Hippocampal formation (tissue), 2 donors: ENCODE data around the gene RAB14.

ENCODE experiments used
- DNase-seq, 2 donors: peaks; one replicate each; lab custom pipeline; 2025; lab: John Stamatoyannopoulos, UW

RAB14 gene

DNA sequence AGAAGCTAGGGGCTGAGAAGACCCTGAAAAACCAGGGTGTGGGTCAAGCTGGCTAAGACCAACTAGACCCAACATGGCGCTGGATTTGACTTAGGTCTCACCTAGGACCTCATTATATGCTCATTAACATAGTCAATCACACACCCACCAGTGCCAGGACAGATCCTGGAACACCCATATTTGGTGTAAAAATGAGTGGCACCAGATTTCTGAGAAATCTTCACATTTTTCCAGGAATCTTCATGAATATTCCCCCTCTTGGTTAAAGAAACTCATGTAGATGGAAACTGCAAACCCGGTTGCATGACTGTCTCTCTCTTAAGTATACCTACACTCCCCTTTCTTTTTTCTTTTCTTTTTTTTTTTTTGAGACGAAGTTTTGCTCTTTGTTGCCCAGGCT is 17.9 kb upstream of the RAB14 start:
- DNase-seq, result no peak

DNA sequence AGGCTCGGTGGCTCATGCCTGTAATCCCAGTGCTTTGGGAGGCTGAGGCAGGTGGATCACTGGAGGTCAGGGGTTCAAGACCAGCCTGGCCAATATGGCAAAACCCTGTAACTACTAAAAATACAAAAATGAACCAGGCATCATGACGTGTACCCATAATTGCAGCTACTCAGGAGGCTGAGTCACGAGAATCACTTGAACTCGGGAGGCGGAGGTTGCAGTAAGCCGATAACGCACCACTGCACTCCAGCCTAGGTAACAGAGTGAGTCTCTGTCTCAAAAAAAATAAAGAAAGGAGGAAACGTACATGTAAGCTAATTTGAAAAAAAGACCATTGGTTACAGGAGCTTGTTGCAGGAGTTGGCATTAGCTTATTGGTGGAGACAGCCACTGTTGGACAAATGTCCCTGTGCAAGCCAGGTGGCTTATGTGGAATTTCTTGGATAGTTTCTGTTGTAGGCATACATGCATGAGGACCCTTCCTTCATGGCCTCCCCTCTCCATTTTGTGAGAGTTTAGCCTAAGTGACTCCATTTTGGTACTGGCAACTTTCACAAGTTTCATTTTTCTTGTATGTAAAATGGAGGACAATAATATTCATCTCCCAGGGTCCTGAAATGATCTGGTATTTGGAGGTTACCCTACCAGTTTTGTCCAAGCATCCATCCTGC is 16.8 kb upstream of the RAB14 start:
- no peak for DNase-seq

- no peak for DNase-seq
Measured at GRCh38 chr9:121217609-121218292, 16.1 kb upstream of the RAB14 start.

DNA sequence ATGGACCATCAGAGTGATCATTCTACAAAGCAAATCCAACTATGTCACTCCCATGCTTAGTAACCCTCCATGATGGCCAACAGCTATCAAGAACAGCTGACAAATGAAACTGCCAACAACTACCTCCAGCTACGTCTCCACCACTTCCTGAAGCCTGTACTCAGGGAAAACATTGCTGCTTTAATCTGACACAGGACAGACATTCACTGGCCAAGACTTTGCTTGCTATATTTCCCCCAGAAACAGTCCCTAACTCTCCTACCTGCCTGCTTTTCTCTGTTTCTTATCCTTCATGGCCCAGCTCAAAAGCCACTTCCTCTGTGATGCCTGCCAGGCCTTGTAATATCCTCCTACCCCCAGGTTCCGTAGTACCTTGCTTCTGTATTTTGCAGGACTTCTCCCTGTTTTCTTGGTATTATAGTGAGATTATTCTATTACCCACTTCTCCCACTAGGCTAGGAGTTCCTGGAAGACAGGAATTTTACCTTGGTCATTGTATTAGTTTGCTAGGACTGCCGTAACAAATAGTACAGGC is 14.7 kb upstream of the RAB14 start:
- DNase-seq, result no peak

DNA sequence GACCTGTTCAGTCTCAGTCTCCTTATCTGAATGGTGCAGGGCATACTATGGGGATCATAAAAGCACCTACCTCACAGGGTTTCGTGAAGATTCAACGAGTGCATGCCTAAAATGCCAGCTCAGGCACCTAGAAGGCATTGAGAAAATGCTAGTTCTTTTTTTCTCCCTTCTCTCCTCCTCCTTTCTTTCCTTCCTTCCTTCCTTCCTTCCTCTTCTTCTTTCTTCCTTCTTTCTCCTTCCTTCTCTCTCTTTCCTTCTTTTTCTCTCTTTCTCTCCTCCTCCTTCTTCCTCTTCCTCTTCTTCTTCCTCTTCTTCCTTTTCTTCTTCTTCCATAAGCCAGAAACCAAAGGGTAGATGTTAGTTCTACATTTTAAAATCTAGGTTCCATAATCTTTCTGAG is 12.3 kb upstream of the RAB14 start:
- DNase-seq, result no peak

DNA sequence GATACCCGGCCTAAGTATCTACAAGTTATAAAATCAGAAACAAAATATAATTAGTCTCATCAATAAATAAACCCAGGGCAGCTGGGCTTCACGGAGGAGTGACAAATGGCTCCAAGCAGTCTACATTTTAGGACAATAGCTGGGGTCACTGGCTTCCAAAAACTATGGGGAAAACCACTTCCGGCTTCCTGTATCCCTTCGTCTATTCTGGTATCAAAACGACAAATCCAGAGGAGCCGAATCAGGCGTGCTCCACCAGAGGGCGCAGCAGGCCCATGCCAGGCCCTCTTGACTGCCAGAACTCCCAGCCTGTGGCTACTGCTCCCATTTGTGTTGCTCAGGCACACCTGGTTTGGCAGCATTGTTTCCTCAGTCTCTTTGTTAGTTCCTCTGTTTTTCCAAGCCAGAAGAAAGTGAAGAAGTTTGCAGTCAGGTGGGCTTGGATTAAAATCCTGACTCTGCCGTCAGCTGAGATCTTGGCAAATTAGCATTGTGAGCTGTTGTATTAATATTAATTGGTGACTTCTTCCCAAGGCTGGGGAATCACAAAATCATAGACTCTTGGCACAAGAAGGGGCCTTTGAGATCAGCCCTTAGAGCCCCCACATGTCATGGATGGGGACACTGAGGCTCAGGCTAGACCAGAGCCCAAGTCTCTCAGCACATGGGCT is 11.6 kb upstream of the RAB14 start:
- DNase-seq, result peak; percentile 85 to 89

GRCh38 chr9:121210536-121210935 is 8.9 kb upstream of the RAB14 start:
- DNase-seq, result no peak

DNA sequence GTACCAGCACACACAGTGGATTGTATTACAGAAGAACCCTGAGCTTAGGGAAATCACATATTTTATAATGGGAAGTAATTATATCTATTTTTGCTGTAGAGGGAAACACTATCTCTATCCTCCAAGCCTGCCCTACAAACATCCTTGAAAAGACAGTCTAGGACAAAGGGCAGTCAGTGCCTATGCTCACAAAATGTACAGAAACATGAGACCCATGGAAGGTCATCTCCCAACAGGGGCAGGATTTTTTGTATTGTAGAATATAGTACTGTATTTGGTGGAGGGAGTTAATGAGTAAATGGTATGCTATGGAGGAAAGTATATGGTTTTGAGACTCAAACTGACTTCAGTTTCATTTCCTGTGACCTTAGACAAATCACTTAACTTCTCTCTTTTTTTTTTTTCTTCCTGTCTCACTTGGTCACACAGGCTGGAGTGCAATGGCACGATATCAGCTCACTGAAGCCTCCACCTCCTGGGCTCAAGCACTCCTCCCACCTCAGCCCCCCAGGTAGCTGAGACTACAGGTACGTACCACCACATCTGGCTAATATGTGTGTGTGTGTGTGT is 5.8 kb upstream of the RAB14 start:
- DNase-seq, result no peak

GRCh38 chr9:121206516-121207370 is 5.1 kb upstream of the RAB14 start:
- no peak for DNase-seq

GRCh38 chr9:121204611-121205010 is 2.9 kb upstream of the RAB14 start:
- no peak for DNase-seq

- DNase-seq, result no peak
Measured at GRCh38 chr9:121204121-121204520, 2.5 kb upstream of the RAB14 start.

DNA sequence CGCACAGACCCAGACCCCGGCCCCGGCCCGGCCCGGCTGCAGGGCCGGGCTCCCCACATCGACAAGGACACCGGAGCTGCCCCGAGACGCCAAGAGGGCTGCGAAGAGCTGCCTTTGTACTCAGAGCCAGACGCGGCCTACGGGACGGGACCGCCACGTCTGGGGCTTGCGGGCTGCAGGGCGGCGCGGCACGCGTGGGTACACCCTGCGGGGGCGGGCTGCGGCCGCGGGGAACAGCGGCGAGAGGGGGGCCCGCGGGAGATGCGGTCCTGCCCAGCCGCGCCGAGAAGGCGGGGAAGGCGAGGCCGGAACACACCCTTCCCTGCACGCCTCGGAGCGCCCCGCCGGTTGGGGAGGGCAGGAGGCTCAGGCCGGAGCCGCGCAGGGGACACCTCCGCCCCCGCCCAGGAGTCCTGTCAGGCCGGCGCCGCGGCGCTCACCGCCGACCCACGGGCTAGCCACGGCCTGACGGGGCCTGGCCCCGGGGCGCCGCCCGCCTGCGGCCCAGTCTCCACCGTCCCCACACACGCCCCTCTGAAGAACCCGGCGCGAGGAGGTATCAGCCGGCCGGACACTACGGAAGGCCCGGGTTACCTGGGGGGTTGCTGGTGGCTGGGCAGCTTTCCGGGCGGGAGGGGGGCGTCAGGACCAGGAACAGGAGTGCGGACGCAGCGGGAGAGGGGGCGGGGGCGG is 478 bp downstream of the RAB14 start:
- no peak for DNase-seq

GRCh38 chr9:121200356-121200755 is 1.3 kb downstream of the RAB14 start:
- DNase-seq, result no peak

DNA sequence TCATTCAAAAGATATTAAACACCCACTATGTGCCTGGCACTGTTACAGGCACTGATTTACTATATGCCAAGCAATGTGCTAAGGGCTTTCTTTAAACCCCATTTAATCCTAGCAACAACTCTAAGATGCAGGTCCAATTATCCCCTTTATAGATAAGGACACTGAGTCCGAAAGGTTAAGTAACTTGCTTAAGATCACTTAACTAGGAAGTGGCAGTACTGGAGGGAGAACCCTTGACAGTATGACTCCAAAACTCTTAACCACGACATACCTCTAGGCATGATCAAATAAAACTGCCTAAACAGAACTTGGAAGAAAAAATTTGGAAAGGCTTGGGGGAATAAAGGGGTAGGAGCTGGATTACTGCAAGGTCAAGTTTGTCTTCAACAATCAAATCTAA is 1.7 kb downstream of the RAB14 start:
- no peak for DNase-seq

- DNase-seq, result no peak
Measured at GRCh38 chr9:121198512-121199042, 3.1 kb downstream of the RAB14 start.

GRCh38 chr9:121197132-121197531 is 4.5 kb downstream of the RAB14 start:
- no peak for DNase-seq

DNA sequence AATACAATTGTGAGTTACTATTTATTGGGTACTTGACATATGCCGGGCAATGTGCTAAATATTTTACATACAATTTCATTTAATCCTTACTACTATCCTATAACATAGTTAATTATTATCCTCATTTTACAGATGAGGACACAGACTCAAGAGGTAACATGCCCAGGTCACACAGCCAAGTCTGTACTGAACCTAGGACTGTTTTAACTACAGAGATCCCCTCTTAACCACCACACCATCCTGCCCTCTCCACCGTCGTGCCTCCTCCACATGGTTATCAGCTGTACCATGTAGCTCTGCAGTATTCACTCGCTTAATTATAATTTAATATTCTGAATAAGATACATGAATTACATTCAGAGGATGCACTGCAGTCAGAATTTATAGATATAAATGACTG is 5.3 kb downstream of the RAB14 start:
- no peak for DNase-seq

DNA sequence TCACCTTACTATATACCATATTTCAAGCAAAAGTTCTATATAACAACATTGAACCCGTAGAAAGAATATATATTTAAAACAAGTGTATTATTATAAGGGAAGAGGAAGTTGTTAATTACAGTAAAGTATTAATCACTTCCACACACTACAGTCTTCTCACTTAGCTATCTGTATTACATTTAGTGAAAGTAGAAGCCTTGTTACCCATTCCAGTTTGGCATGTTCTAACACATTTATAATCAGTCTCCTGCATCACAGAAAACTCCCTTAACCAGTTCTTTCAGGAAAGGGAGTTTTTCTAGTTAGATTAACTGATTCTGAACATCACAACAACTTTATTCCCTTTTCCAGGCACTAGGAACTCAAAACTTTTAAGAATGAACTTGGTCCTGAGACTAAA is 6.9 kb downstream of the RAB14 start:
- DNase-seq, result no peak

DNA sequence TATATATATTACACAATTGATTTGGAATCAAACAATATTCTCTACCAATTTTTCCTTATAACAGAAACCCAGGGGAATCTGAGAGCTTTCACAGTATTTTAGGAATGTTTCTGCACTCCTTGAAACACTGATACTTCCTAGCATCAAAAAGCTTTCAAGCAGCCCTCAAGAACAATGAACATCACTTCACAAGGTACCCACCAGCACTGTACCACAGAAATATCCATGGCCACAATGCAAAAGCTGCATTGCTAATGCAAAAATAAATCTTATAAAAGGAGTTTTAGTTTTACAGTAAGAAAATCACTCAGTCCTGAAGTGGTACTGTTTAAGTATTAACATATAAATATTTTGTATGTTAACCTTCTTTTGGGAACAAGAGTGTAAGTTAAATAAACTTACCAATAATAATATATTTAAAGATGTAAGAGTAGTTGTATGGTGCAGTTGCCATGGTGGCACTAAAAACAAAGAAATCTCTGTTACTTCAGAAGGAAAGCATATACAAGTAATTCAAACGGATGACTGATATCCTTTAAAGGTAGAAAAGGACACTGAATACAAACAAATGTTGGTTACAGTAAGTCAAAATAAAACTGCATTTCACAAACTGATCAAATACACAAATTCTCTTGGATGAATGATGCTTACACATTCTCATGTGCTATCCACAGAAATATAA is 8.6 kb downstream of the RAB14 start:
- no peak for DNase-seq

DNA sequence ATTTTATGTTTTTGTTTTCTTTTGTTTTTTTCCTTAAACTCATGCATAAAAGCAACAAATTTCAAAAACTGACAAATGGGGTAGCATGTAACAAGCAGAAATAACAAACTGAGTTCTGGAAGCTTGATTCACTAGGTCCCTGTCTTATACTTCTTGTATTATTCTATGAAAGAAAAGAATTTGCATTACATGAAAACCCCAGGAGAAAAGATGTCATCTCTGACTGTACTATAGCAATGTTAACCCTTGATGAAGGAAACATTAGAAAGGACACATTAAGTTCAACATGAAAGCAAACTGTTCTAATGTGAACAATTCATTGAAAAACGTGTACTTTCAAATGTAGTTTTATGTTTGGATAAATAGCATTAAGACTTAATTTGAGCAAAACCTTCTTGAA is 9.2 kb downstream of the RAB14 start:
- no peak for DNase-seq
